Suprapubic skin (tissue), 4 donors: ENCODE data around the gene PRSS12.

Source experiments
- EP300 ChIP-seq: sonication (generic); formaldehyde crosslinking; IDR thresholded peaks from one replicate; pipeline ENCODE4 v1.6.1; 2017; ENCODE audit warnings: antibody characterized with exemption
- POLR2A ChIP-seq, 2 donors: fragments of 450-650 bp; IDR thresholded peaks; one replicate each; pipeline ENCODE4 v1.6.1; 2017; ENCODE audit warnings: antibody characterized with exemption in 2 of 2, mild to moderate bottlenecking in 2 of 2, moderate library complexity in 2 of 2
- POLR2AphosphoS5 ChIP-seq, 3 donors: sonication (generic); formaldehyde crosslinking; IDR thresholded peaks; one replicate each; pipeline ENCODE4 v1.6.1; 2017; ENCODE audit warnings: antibody characterized with exemption in 3 of 3
- TF ChIP-seq, protein P1 (sequence below), 2 donors: fragments of 200-600 bp in 1 of 2; fragments of 450-650 bp in 1 of 2; sonication (generic) in 1 of 2; IDR thresholded peaks; one replicate each; pipeline ENCODE4 v1.5.1; 2016 to 2019; ENCODE audit warnings: antibody characterized with exemption in 2 of 2, mild to moderate bottlenecking in 1 of 2, moderate library complexity in 1 of 2

DNA sequence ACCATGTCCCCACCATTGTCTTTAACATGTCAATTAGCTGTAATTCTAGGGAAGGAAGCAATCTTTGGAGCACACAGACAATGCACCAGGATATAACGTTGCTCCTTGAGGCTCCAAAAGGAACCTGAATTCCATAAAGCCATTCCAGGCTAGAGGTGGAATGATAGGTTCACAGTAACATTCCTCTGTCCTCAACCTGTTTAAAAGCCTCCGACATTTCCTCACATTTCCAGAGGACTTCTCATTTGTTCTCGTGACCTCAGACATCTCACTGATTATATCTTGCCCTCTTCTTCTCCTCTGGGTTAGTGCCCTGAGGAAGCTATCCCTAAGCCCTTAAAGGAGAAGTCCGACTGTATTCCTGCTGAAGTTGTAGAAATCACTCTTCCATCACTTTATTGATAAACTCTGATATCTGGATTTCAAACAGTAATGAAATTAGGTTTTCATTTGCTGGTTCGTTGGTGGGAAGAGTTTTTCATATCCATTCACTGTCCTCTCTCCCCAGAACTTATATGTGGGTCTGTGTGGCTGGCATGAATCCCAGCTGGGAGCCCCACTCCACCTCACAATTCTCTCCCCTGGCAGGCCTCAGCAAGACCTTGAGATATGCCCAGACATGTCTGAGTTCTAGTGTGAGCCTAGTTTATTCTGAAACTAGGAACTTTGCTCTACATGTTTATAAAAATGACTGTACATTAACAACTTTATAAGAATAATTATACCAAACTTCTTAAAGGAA lies 44.2 kb upstream of the PRSS12 start:
- TF ChIP-seq, protein P1, sequence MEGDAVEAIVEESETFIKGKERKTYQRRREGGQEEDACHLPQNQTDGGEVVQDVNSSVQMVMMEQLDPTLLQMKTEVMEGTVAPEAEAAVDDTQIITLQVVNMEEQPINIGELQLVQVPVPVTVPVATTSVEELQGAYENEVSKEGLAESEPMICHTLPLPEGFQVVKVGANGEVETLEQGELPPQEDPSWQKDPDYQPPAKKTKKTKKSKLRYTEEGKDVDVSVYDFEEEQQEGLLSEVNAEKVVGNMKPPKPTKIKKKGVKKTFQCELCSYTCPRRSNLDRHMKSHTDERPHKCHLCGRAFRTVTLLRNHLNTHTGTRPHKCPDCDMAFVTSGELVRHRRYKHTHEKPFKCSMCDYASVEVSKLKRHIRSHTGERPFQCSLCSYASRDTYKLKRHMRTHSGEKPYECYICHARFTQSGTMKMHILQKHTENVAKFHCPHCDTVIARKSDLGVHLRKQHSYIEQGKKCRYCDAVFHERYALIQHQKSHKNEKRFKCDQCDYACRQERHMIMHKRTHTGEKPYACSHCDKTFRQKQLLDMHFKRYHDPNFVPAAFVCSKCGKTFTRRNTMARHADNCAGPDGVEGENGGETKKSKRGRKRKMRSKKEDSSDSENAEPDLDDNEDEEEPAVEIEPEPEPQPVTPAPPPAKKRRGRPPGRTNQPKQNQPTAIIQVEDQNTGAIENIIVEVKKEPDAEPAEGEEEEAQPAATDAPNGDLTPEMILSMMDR (IDR thresholded peaks at IDR 0.05) = no peak
- TF ChIP-seq EP300 (no peak), POLR2A (IDR thresholded peaks at IDR 0.05) (no peak), POLR2AphosphoS5 (IDR thresholded peaks at IDR 0.05) (no peak)
